H1 (cell line): ENCODE measurements around the gene ERMARD. TPM values are rescaled to one million over a fixed set of nuclear protein-coding genes. Genes with fewer than 3 reads are reported as not detected.

Source experiments
- CREB1 ChIP-seq: IDR thresholded peaks from 2 replicates; pipeline ENCODE4 v1.6.1; 2012; ENCODE audit warnings: inconsistent platforms
- E2F6 ChIP-seq: IDR thresholded peaks from 2 replicates; pipeline ENCODE4 v1.6.1; 2012; ENCODE audit warnings: inconsistent platforms
- EZH2 ChIP-seq: fragments of 200-600 bp; sonication (generic); IDR thresholded peaks from 2 replicates; pipeline ENCODE4 v1.7.1; 2012; ENCODE audit warnings: low read depth, mild to moderate bottlenecking, moderate library complexity, low read length, inconsistent platforms; ENCODE audit not compliant: severe bottlenecking
- RXRA ChIP-seq: IDR thresholded peaks from 2 replicates; pipeline ENCODE4 v1.6.1; 2011; ENCODE audit warnings: low read depth, mild to moderate bottlenecking, low read length, moderate library complexity; ENCODE audit not compliant: insufficient read depth
- SIRT6 ChIP-seq: IDR thresholded peaks from one replicate; pipeline ENCODE4 v1.7.1; 2012; ENCODE audit warnings: low read length, inconsistent platforms
- polyA plus RNA-seq, 7 experiments: library from polyadenylated mRNA; depleted of rRNA in 3 of 7; stranded (reverse) in 5 of 7; unstranded in 2 of 7; fragments of >200 nt in 5 of 7; fragments of 200-250 nt in 2 of 7; gene quantifications; 1 replicate in 5 of 7; 2 replicates in 1 of 7; 4 replicates in 1 of 7; pipeline versions ENCODE4 v1.2.1 to v1.2.3, GENCODE V29; 2011 to 2013; ENCODE audit warnings: missing spikeins in 2 of 7, mixed read lengths in 2 of 7
- total RNA-seq: library from RNA; stranded (reverse); fragmentation: NEBNext Ultra II Directional; extraction: Animal tissue kit (Norgen Biotek cat#: 25700); gene quantifications from 2 replicates; pipeline ENCODE4 v1.2.1, GENCODE V29; 2021
- TF ChIP-seq, protein P1 (sequence below): fragments of 300-600 bp; sonication (generic); IDR thresholded peaks from 2 replicates; pipeline ENCODE4 v1.7.1; 2012; ENCODE audit warnings: low read length, moderate library complexity, mild to moderate bottlenecking, inconsistent platforms; ENCODE audit not compliant: insufficient replicate concordance

Gene ERMARD
- total and polyA plus RNA-seq, 2 of the 8 experiments (the other 6 are each of a cell fraction or from before 2014, with no cell fraction given) = 12.2 to 25.6 TPM

DNA sequence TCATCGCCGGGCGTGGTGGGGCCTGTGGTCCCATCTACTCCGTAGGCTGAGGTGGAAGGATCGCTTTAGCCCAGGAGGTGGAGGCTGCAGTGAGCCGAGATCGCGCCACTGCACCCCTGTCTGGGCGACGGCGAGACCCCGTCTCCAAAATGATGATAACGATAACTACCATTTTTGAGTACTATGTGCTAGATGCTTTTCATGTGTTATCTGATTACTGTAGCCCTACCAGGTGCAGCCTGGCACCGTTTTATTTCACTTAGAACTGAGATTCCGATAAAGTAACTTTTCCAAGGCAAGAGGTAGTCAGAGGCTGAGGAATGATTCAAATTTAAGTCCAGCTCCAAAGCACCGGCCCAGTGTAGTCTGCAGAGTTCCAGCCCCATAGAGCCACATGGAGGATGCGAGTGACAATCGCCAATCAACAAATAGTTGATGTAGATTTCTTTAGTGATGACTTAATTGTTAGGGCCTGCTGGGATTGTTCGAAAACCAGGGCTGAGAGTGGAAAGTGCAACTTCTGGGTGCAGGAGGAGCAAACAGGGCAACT lies 727 bp downstream of the ERMARD start (continued):
- TF ChIP-seq, protein P1, sequence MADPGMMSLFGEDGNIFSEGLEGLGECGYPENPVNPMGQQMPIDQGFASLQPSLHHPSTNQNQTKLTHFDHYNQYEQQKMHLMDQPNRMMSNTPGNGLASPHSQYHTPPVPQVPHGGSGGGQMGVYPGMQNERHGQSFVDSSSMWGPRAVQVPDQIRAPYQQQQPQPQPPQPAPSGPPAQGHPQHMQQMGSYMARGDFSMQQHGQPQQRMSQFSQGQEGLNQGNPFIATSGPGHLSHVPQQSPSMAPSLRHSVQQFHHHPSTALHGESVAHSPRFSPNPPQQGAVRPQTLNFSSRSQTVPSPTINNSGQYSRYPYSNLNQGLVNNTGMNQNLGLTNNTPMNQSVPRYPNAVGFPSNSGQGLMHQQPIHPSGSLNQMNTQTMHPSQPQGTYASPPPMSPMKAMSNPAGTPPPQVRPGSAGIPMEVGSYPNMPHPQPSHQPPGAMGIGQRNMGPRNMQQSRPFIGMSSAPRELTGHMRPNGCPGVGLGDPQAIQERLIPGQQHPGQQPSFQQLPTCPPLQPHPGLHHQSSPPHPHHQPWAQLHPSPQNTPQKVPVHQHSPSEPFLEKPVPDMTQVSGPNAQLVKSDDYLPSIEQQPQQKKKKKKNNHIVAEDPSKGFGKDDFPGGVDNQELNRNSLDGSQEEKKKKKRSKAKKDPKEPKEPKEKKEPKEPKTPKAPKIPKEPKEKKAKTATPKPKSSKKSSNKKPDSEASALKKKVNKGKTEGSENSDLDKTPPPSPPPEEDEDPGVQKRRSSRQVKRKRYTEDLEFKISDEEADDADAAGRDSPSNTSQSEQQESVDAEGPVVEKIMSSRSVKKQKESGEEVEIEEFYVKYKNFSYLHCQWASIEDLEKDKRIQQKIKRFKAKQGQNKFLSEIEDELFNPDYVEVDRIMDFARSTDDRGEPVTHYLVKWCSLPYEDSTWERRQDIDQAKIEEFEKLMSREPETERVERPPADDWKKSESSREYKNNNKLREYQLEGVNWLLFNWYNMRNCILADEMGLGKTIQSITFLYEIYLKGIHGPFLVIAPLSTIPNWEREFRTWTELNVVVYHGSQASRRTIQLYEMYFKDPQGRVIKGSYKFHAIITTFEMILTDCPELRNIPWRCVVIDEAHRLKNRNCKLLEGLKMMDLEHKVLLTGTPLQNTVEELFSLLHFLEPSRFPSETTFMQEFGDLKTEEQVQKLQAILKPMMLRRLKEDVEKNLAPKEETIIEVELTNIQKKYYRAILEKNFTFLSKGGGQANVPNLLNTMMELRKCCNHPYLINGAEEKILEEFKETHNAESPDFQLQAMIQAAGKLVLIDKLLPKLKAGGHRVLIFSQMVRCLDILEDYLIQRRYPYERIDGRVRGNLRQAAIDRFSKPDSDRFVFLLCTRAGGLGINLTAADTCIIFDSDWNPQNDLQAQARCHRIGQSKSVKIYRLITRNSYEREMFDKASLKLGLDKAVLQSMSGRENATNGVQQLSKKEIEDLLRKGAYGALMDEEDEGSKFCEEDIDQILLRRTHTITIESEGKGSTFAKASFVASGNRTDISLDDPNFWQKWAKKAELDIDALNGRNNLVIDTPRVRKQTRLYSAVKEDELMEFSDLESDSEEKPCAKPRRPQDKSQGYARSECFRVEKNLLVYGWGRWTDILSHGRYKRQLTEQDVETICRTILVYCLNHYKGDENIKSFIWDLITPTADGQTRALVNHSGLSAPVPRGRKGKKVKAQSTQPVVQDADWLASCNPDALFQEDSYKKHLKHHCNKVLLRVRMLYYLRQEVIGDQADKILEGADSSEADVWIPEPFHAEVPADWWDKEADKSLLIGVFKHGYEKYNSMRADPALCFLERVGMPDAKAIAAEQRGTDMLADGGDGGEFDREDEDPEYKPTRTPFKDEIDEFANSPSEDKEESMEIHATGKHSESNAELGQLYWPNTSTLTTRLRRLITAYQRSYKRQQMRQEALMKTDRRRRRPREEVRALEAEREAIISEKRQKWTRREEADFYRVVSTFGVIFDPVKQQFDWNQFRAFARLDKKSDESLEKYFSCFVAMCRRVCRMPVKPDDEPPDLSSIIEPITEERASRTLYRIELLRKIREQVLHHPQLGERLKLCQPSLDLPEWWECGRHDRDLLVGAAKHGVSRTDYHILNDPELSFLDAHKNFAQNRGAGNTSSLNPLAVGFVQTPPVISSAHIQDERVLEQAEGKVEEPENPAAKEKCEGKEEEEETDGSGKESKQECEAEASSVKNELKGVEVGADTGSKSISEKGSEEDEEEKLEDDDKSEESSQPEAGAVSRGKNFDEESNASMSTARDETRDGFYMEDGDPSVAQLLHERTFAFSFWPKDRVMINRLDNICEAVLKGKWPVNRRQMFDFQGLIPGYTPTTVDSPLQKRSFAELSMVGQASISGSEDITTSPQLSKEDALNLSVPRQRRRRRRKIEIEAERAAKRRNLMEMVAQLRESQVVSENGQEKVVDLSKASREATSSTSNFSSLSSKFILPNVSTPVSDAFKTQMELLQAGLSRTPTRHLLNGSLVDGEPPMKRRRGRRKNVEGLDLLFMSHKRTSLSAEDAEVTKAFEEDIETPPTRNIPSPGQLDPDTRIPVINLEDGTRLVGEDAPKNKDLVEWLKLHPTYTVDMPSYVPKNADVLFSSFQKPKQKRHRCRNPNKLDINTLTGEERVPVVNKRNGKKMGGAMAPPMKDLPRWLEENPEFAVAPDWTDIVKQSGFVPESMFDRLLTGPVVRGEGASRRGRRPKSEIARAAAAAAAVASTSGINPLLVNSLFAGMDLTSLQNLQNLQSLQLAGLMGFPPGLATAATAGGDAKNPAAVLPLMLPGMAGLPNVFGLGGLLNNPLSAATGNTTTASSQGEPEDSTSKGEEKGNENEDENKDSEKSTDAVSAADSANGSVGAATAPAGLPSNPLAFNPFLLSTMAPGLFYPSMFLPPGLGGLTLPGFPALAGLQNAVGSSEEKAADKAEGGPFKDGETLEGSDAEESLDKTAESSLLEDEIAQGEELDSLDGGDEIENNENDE = no peak
- no peak for TF ChIP-seq CREB1
- TF ChIP-seq E2F6 = no peak
- TF ChIP-seq EZH2 = no peak
- TF ChIP-seq SIRT6 = no peak
- no peak for TF ChIP-seq RXRA
